Gastroesophageal sphincter (tissue), 4 donors: ENCODE results near the gene ADCY9. TPM values are rescaled to one million over a fixed set of nuclear protein-coding genes. Genes with fewer than 3 reads are reported as not detected.
A peak's percentile ranks its signal among the peaks of the same experiment; 100 is the strongest.

ENCODE experiments used
- ATAC-seq: fragments of 150-250 bp; one replicate; pipeline ENCODE4 v1.9.1; 2016; ENCODE audit warnings: mild to moderate bottlenecking, moderate library complexity
- H3K27ac ChIP-seq, 4 donors: fragments of 200-600 bp; sonication (generic) in 3 of 4; 1 replicate in 3 of 4; 2 replicates in 1 of 4; pipeline ENCODE4 v1.5.1; 2016 to 2019
- H3K27me3 ChIP-seq: fragments of 200-600 bp; sonication (generic); one replicate; pipeline ENCODE4 v1.5.1; 2019
- H3K36me3 ChIP-seq, 2 donors: fragments of 200-600 bp; sonication (generic); one replicate each; pipeline ENCODE4 v1.5.1; 2019; ENCODE audit warnings: control low read depth in 1 of 2
- H3K4me1 ChIP-seq, 3 donors: fragments of 200-600 bp; sonication (generic); 1 replicate in 2 of 3; 2 replicates in 1 of 3; pipeline ENCODE4 v1.5.1; 2016 to 2019; ENCODE audit warnings: control low read depth in 2 of 3
- H3K4me3 ChIP-seq, 2 donors: fragments of 200-600 bp; sonication (generic); one replicate each; pipeline ENCODE4 v1.5.1; 2019; ENCODE audit warnings: mild to moderate bottlenecking in 1 of 2, moderate library complexity in 1 of 2
- H3K9me3 ChIP-seq, 3 donors: fragments of 200-600 bp; sonication (generic); one replicate each; pipeline ENCODE4 v1.5.1; 2017 to 2019; ENCODE audit warnings: control low read depth in 2 of 3
- EP300 ChIP-seq: sonication (generic); formaldehyde crosslinking; IDR thresholded peaks from one replicate; pipeline ENCODE4 v1.6.1; 2017; ENCODE audit warnings: antibody characterized with exemption, mild to moderate bottlenecking
- POLR2A ChIP-seq, 2 donors: fragments of 450-650 bp; IDR thresholded peaks; one replicate each; pipeline ENCODE4 v1.6.1; 2017; ENCODE audit warnings: antibody characterized with exemption in 2 of 2, mild to moderate bottlenecking in 2 of 2, moderate library complexity in 1 of 2
- POLR2AphosphoS5 ChIP-seq: sonication (generic); formaldehyde crosslinking; IDR thresholded peaks from one replicate; pipeline ENCODE4 v1.6.1; 2017; ENCODE audit warnings: antibody characterized with exemption
- WGBS, 2 donors: methylation state at CpG; one replicate each; pipeline ENCODE4 v1.1.5; 2018; ENCODE audit warnings: low coverage in 1 of 2; 5-methylcytosine and 5-hydroxymethylcytosine counted together
- total RNA-seq, 4 donors: library from RNA; depleted of rRNA; stranded (reverse); fragments of >200 nt; gene quantifications; one replicate each; pipeline ENCODE4 v1.1.0, GENCODE V29; 2016
- TF ChIP-seq, protein P1 (sequence below), 4 experiments: fragments of 200-600 bp in 2 of 4; fragments of 450-650 bp in 2 of 4; sonication (generic) in 1 of 4; IDR thresholded peaks; one replicate each; pipeline ENCODE4 v1.5.1; 2017 to 2019; ENCODE audit warnings: antibody characterized with exemption in 4 of 4, mild to moderate bottlenecking in 2 of 4, moderate library complexity in 2 of 4

ADCY9 gene
- total RNA-seq, 4 donors from 2014 or later: 33.0 to 83.5 (median 43.4) TPM

DNA sequence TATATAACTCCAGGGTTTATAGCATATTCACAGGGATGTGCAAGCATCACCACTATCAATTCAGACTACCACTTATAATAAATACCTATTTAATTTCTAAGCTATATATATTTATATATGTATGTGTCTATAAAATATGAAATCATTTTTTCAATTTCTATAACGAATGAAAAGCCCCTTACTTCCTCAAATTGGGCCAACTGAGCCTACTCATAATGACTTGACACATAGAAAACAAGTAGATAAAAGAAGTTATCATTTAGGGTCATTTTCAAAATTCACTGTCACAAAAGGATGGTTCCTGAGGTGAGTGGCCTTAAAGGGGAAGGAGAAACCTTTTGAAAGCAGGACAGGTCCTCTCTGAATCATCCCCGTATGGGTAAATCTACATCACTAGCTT, 114.1 kb downstream of the ADCY9 start:
- ATAC-seq: no peak
- Histone ChIP-seq H3K36me3 (peaks cover 0 to 8% of the 10 kb centered on the region in 2 donors), H3K4me1 (peaks cover 0 to 19% (median 8%) of the 10 kb centered on the region in 3 donors), H3K27ac (no peak overlapping the region), H3K9me3 (no peaks in the 10 kb centered on the region), H3K4me3 (no peak overlapping the region), H3K27me3 (no peaks in the 10 kb centered on the region)
- 79 to 100% methylated on average over 1 to 2 of the region's 2 CpGs for WGBS, 2 donors
- TF ChIP-seq EP300: no peak
- TF ChIP-seq POLR2A (IDR thresholded peaks at IDR 0.05): no peak
- TF ChIP-seq POLR2AphosphoS5: no peak
- TF ChIP-seq, protein P1, sequence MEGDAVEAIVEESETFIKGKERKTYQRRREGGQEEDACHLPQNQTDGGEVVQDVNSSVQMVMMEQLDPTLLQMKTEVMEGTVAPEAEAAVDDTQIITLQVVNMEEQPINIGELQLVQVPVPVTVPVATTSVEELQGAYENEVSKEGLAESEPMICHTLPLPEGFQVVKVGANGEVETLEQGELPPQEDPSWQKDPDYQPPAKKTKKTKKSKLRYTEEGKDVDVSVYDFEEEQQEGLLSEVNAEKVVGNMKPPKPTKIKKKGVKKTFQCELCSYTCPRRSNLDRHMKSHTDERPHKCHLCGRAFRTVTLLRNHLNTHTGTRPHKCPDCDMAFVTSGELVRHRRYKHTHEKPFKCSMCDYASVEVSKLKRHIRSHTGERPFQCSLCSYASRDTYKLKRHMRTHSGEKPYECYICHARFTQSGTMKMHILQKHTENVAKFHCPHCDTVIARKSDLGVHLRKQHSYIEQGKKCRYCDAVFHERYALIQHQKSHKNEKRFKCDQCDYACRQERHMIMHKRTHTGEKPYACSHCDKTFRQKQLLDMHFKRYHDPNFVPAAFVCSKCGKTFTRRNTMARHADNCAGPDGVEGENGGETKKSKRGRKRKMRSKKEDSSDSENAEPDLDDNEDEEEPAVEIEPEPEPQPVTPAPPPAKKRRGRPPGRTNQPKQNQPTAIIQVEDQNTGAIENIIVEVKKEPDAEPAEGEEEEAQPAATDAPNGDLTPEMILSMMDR (IDR thresholded peaks at IDR 0.05): no peak

DNA sequence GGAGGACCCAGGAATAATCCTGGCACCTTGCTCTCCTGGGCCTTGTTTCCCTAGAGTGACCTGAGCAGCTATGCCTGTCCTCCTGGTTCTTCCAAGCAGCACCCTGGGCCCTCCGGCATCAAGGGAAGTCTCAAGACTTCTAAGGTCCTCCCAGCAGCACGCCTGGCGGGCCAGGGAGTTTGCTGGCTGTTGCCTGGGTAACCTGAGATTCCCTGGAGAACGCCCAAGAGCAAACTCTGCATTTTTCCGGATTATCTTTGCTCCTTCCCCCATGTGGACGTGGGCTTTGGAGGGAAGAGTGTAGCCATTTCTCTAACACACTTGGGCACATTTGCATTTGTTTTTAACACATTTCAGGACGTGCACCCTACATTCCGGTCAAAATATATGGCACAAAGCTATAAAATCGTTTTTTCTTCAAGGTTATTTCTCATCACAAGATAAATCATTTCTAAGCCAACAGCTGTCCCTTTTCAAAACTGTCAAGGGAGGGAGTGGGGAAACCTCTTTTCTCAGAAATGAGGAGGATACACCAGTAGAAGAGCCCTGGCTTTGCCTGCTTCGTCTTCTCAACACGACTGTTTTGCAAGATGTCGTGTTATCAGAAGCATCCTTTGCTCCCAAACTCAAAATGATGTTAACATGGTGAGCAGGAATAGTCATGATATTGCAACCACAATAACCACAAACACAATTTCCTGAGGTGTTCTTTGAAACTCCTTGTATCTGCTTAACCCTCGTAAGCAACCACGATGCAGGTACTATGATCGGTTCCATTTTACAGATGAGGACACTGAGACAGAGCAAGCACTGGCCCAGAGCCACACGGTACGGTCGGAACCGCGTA, 116.5 kb downstream of the ADCY9 start:
- TF ChIP-seq, protein P1 (IDR thresholded peaks at IDR 0.05): no peak
- peak; percentile 55 for TF ChIP-seq POLR2AphosphoS5
- peaks cover 0 to 19% (median 8%) of the 10 kb centered on the region in 3 donors for H3K4me1 ChIP-seq
- H3K27me3 ChIP-seq: no peaks in the 10 kb centered on the region
- H3K4me3 ChIP-seq: peak overlapping the region in 1 of 2 donors; percentile 4
- peak overlapping the region in 3 of 4 donors; percentile 70 to 80 (median 76) for H3K27ac ChIP-seq
- no peaks in the 10 kb centered on the region for H3K9me3 ChIP-seq
- WGBS, 2 donors: 37 to 44% methylated on average over 7 to 16 of the region's 20 CpGs
- H3K36me3 ChIP-seq: no peaks in the 10 kb centered on the region
- peak; percentile 76 for ATAC-seq

- Histone ChIP-seq H3K27me3 (no peaks in the 10 kb centered on the region), H3K4me1 (peaks cover 0 to 19% (median 8%) of the 10 kb centered on the region in 3 donors), H3K36me3 (no peaks in the 10 kb centered on the region), H3K27ac (peak overlapping the region in 3 of 4 donors; percentile 70 to 80 (median 76)), H3K4me3 (peak overlapping the region in 1 of 2 donors; percentile 4), H3K9me3 (no peaks in the 10 kb centered on the region)
- TF ChIP-seq POLR2AphosphoS5 (no peak), EP300 (no peak), POLR2A (IDR thresholded peaks at IDR 0.05) (no peak)
- TF ChIP-seq, protein P1 (IDR thresholded peaks at IDR 0.05): no peak
- ATAC-seq: peak; percentile 75
- 31% methylated on average over 1 of the region's 13 CpGs; no CpG with 5 or more reads in 1 of the 2 donors for WGBS, 2 donors
Measured at GRCh38 chr16:3998793-3999478, 117.3 kb downstream of the ADCY9 start.

GRCh38 chr16:3997231-3997841, 118.9 kb downstream of the ADCY9 start:
- Histone ChIP-seq H3K9me3 (no peaks in the 10 kb centered on the region), H3K27ac (no peak overlapping the region), H3K36me3 (peaks cover 0 to 13% of the 10 kb centered on the region in 2 donors), H3K4me3 (no peak overlapping the region), H3K4me1 (peaks cover 0 to 19% (median 8%) of the 10 kb centered on the region in 3 donors), H3K27me3 (no peaks in the 10 kb centered on the region)
- no peak for ATAC-seq
- TF ChIP-seq POLR2A (IDR thresholded peaks at IDR 0.05): no peak
- 80% methylated on average over 2 of the region's 15 CpGs; no CpG with 5 or more reads in 1 of the 2 donors for WGBS, 2 donors

DNA sequence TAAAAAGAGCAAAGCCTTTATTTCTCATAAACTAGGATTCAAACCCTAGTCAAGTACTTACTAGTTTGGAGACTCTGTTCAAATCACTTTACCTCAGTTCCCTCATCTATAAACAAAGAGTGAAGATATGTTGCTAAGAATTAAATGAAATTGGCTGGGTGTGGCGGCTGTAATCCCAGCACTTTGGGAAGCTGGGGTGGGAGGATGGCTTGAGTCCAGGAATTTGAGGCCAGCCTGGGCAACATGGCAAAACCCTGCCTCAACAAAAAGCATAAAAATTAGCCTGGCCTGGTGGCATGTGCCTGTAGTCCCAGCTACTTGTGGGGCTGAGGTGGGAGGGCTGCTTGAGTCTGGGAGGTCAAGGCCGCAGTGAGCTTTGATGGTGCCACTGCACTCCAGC, 121.2 kb downstream of the ADCY9 start:
- no peak for ATAC-seq
- 33 to 90% methylated on average over 2 of the region's 2 CpGs for WGBS, 2 donors

More for the DNA sequence above, 121.2 kb downstream of the ADCY9 start:
- Histone ChIP-seq H3K36me3 (peaks cover 0 to 35% of the 10 kb centered on the region in 2 donors), H3K4me1 (peaks cover 0 to 13% (median 8%) of the 10 kb centered on the region in 3 donors), H3K4me3 (no peak overlapping the region), H3K27ac (no peak overlapping the region), H3K9me3 (no peaks in the 10 kb centered on the region), H3K27me3 (no peaks in the 10 kb centered on the region)
- TF ChIP-seq, protein P1 (IDR thresholded peaks at IDR 0.05): no peak
- TF ChIP-seq POLR2A (IDR thresholded peaks at IDR 0.05) (no peak), POLR2AphosphoS5 (no peak), EP300 (no peak)
